ENCODE results near the gene KCTD21.
A peak's percentile ranks its signal among the peaks of the same experiment; 100 is the strongest.

Gene KCTD21

DNA sequence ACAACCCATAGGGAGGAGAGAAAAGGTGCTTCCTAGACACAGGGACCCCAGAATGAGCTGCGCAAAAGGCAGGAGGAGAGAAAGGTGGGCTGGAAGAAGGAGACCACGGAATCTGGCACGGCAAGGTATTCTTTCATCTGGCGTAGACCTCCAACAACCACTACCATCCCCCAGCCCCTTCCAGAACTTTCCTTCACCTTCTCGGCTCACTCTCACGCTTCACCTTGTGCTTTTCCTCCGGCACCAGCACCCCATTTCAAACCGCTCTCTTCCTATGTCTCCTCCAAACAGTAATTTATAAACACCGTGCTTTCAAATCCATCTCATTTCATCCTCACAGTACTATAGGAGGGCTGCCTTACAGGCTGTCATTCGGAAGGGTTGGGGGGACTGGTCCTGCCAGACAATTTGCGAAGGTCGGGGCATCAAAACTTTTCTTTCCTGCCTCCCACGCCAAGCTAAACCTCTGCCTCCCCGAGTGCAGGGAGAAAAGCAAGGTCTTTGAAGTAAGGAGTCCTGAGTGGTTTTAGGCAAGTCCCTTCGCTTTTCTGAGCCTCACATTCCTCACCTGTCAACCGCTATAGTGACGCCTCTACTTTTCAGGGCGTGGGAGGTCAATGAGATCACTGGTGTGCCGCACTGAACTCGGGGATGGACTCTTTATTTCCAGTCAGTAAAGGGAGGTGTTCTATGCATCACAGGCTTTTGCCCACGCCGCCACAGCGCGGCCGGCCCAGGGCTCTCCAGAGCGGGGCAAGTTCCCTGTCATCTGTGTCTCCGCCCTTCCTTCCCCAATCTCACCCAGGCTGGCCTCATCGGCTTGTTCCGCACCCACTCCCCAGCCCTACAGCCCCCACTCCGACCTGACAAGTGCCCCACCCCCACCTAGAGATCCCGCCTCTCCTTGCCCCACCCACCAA is 800 bp downstream of the KCTD21 start:
- Histone ChIP-seq H3K9me3 (ENCODE audit: severe bottlenecking) (no peaks in the 10 kb centered on the region), H3K27ac (ENCODE audit: poor library complexity, severe bottlenecking) (peak overlapping the region; percentile 81), H3K4me1 (ENCODE audit: insufficient read depth, poor library complexity, severe bottlenecking) (peaks cover 14% of the 10 kb centered on the region), H3K27me3 (ENCODE audit: insufficient read depth, poor library complexity, severe bottlenecking) (no peaks in the 10 kb centered on the region), H3K4me3 (ENCODE audit: severe bottlenecking) (peak overlapping the region; percentile 79), H3K36me3 (ENCODE audit: low read depth) (no peaks in the 10 kb centered on the region)
- peak; percentile 12 for DNase-seq (ENCODE audit: low spot score)
- ATAC-seq (ENCODE audit: low read depth): peak; percentile 15
- TF ChIP-seq, protein P1, sequence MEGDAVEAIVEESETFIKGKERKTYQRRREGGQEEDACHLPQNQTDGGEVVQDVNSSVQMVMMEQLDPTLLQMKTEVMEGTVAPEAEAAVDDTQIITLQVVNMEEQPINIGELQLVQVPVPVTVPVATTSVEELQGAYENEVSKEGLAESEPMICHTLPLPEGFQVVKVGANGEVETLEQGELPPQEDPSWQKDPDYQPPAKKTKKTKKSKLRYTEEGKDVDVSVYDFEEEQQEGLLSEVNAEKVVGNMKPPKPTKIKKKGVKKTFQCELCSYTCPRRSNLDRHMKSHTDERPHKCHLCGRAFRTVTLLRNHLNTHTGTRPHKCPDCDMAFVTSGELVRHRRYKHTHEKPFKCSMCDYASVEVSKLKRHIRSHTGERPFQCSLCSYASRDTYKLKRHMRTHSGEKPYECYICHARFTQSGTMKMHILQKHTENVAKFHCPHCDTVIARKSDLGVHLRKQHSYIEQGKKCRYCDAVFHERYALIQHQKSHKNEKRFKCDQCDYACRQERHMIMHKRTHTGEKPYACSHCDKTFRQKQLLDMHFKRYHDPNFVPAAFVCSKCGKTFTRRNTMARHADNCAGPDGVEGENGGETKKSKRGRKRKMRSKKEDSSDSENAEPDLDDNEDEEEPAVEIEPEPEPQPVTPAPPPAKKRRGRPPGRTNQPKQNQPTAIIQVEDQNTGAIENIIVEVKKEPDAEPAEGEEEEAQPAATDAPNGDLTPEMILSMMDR (IDR thresholded peaks at IDR 0.05; ENCODE audit: poor library complexity, severe bottlenecking): no peak

DNA sequence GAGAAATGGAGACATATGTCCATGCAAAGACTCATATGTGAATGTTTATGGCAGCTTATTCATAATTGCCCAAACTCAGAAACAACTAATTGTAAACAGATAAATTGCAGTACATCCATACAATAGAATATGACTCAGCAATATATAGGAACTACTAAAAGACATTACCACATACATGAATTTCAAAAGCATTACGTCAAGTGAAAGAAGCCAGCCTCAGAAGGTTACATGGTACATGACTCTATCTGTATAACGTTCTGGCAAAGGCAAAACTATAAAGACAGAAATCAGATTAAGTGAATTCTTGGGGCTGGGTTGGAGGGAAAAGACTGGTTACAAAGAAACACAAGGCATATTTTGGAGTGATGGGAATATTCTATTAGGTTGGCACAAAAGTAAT is 7.2 kb downstream of the KCTD21 start:
- TF ChIP-seq, protein P1 (IDR thresholded peaks at IDR 0.05; ENCODE audit: poor library complexity, severe bottlenecking): no peak
- Histone ChIP-seq H3K27me3 (ENCODE audit: insufficient read depth, poor library complexity, severe bottlenecking) (no peaks in the 10 kb centered on the region), H3K36me3 (ENCODE audit: low read depth) (0 out of 2 replicates have a peak, but pooled peaks cover 4% of the 10 kb centered on the region), H3K27ac (ENCODE audit: poor library complexity, severe bottlenecking) (peak overlapping the region; percentile 22), H3K4me3 (ENCODE audit: severe bottlenecking) (no peak overlapping the region), H3K9me3 (ENCODE audit: severe bottlenecking) (no peaks in the 10 kb centered on the region), H3K4me1 (ENCODE audit: insufficient read depth, poor library complexity, severe bottlenecking) (peaks cover 21% of the 10 kb centered on the region)
- peak; percentile 59 for ATAC-seq (ENCODE audit: low read depth)
- no peak for DNase-seq (ENCODE audit: low spot score)

DNA sequence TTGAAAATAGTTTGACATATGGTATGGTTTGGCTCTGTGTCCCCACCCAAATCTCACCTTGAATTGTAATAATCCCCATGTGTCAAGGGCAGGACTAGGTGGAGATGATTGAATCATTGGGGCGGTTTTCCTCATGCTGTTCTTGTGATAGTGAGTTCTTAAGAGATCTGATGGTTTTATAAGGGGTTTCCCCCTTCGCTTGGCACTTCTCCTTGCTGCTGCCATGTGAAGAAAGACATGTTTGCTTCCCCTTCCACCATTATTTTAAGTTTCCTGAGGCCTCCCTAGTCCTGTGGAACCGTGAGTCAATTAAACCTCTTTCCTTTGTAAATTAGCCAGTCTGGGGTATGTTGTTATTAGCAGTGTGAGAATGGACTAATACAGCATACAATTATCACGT is 7.7 kb downstream of the KCTD21 start:
- ATAC-seq (ENCODE audit: low read depth): no peak
- Histone ChIP-seq H3K27ac (ENCODE audit: poor library complexity, severe bottlenecking) (peak overlapping the region; percentile 22), H3K4me1 (ENCODE audit: insufficient read depth, poor library complexity, severe bottlenecking) (peaks cover 17% of the 10 kb centered on the region)

DNA sequence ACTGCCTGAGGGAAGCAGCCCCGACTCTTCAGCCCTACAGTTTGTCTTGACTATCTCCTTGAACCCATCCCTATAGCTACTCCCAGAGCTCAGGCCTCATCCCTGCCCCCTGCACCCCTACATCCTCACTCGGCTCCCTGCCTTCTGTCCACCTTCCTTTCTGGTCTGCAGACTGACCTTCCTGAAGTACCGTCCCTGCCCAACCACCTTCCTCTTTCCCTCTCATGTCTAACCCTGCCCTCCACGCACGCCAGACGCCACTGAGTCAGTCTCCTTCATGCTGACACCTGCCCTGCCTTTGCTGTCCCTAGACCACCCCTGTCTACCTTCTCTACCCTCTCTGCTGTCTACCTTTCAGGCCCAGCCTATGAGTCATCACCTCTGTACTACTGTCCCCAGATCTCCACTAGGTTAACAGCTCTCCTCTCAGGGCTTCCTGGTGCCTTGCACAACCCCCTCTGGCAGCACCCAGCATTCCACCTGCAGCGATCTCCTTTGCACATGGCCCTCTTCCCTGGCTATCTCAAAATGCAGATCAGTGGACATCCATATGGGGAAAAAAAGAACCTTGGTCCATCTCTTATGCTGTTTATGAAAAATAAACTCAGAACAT is 8.9 kb downstream of the KCTD21 start:
- Histone ChIP-seq H3K4me1 (ENCODE audit: insufficient read depth, poor library complexity, severe bottlenecking) (peaks cover 13% of the 10 kb centered on the region), H3K27ac (ENCODE audit: poor library complexity, severe bottlenecking) (no peak overlapping the region), H3K9me3 (ENCODE audit: severe bottlenecking) (no peaks in the 10 kb centered on the region), H3K27me3 (ENCODE audit: insufficient read depth, poor library complexity, severe bottlenecking) (no peaks in the 10 kb centered on the region), H3K4me3 (ENCODE audit: severe bottlenecking) (no peak overlapping the region), H3K36me3 (ENCODE audit: low read depth) (0 out of 2 replicates have a peak, but pooled peaks cover 4% of the 10 kb centered on the region)
- TF ChIP-seq, protein P1 (IDR thresholded peaks at IDR 0.05; ENCODE audit: poor library complexity, severe bottlenecking): no peak
- DNase-seq (ENCODE audit: low spot score) (peak; percentile 26), ATAC-seq (ENCODE audit: low read depth) (peak; percentile 70)

More for the DNA sequence above, 7.7 kb downstream of the KCTD21 start:
- H3K27me3 ChIP-seq (ENCODE audit: insufficient read depth, poor library complexity, severe bottlenecking): no peaks in the 10 kb centered on the region
- H3K36me3 ChIP-seq (ENCODE audit: low read depth): 0 out of 2 replicates have a peak, but pooled peaks cover 4% of the 10 kb centered on the region
- TF ChIP-seq, protein P1 (IDR thresholded peaks at IDR 0.05; ENCODE audit: poor library complexity, severe bottlenecking): no peak
- no peak overlapping the region for H3K4me3 ChIP-seq (ENCODE audit: severe bottlenecking)
- no peak for DNase-seq (ENCODE audit: low spot score)
- H3K9me3 ChIP-seq (ENCODE audit: severe bottlenecking): no peaks in the 10 kb centered on the region

All from RWPE2 (cell line).